ENCODE measurements around the gene CFAP206. TPM values are rescaled to one million over a fixed set of nuclear protein-coding genes. Genes with fewer than 3 reads are reported as not detected.

CFAP206 gene
- total RNA-seq, 1 experiment from 2014 or later, result 0.54 TPM

- TF ChIP-seq SIN3A (IDR thresholded peaks at IDR 0.05; ENCODE audit: low read depth), result no peak
- no peak for TF ChIP-seq ATF3 (IDR thresholded peaks at IDR 0.05)
- no peak for TF ChIP-seq YY1 (IDR thresholded peaks at IDR 0.05; ENCODE audit: extremely low read depth, insufficient replicate concordance, low read depth, low read length)
- TF ChIP-seq ELF1 (IDR thresholded peaks at IDR 0.05; ENCODE audit: borderline replicate concordance, low read depth), result no peak
- TF ChIP-seq, protein P1, sequence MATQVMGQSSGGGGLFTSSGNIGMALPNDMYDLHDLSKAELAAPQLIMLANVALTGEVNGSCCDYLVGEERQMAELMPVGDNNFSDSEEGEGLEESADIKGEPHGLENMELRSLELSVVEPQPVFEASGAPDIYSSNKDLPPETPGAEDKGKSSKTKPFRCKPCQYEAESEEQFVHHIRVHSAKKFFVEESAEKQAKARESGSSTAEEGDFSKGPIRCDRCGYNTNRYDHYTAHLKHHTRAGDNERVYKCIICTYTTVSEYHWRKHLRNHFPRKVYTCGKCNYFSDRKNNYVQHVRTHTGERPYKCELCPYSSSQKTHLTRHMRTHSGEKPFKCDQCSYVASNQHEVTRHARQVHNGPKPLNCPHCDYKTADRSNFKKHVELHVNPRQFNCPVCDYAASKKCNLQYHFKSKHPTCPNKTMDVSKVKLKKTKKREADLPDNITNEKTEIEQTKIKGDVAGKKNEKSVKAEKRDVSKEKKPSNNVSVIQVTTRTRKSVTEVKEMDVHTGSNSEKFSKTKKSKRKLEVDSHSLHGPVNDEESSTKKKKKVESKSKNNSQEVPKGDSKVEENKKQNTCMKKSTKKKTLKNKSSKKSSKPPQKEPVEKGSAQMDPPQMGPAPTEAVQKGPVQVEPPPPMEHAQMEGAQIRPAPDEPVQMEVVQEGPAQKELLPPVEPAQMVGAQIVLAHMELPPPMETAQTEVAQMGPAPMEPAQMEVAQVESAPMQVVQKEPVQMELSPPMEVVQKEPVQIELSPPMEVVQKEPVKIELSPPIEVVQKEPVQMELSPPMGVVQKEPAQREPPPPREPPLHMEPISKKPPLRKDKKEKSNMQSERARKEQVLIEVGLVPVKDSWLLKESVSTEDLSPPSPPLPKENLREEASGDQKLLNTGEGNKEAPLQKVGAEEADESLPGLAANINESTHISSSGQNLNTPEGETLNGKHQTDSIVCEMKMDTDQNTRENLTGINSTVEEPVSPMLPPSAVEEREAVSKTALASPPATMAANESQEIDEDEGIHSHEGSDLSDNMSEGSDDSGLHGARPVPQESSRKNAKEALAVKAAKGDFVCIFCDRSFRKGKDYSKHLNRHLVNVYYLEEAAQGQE (IDR thresholded peaks at IDR 0.05; ENCODE audit: low read depth), result no peak
- TF ChIP-seq ZBTB33 (IDR thresholded peaks at IDR 0.05; ENCODE audit: extremely low read depth, insufficient replicate concordance, low read length), result no peak
- TF ChIP-seq TCF7L2 (IDR thresholded peaks at IDR 0.05; ENCODE audit: borderline replicate concordance, extremely low read depth, insufficient read depth, insufficient read length), result no peak
- TF ChIP-seq FOSL1 (IDR thresholded peaks at IDR 0.05; ENCODE audit: low read depth), result no peak
- TF ChIP-seq EZH2 (IDR thresholded peaks at IDR 0.05), result no peak
- no peak for TF ChIP-seq CTCF (IDR thresholded peaks at IDR 0.05 in 2 of 3, conservative IDR thresholded peaks at IDR 0.05 in 1 of 3; ENCODE audit: borderline replicate concordance in 1 of 3, insufficient read depth in 1 of 3, low read depth in 2 of 3, low read length in 2 of 3)
- TF ChIP-seq RAD21 (IDR thresholded peaks at IDR 0.05; ENCODE audit: low read depth), result no peak
- TF ChIP-seq JUND (IDR thresholded peaks at IDR 0.05), result no peak
- TF ChIP-seq MAX (IDR thresholded peaks at IDR 0.05), result no peak
- TF ChIP-seq EGR1 (IDR thresholded peaks at IDR 0.05; ENCODE audit: low read depth), result no peak
- TF ChIP-seq POLR2AphosphoS5 (IDR thresholded peaks at IDR 0.05; ENCODE audit: low read depth, low read length), result no peak
- ATAC-seq (no peak), DNase-seq (ENCODE audit: low read depth, low spot score) (no peak)
- Histone ChIP-seq H3K36me3 (ENCODE audit: control insufficient read depth in 1 of 2, insufficient read depth in 2 of 2, low read length in 2 of 2) (no peaks in the 10 kb centered on the region), H3K9me3 (ENCODE audit: control insufficient read depth in 1 of 2, insufficient read depth in 1 of 2, low read depth in 1 of 2, low read length in 2 of 2) (no peaks in the 10 kb centered on the region), H3K4me2 (ENCODE audit: low read length) (no peak overlapping the region), H3K9ac (ENCODE audit: low read length) (no peak overlapping the region), H3K4me1 (ENCODE audit: control insufficient read depth in 1 of 2, insufficient read depth in 2 of 2, low read length in 2 of 2) (no peaks in the 10 kb centered on the region), H3K79me2 (ENCODE audit: insufficient read depth, low read length) (no peaks in the 10 kb centered on the region), H3K27me3 (ENCODE audit: insufficient read depth, low read length) (no peaks in the 10 kb centered on the region), H3K27ac (ENCODE audit: low read depth, low read length) (no peak overlapping the region), H3K4me3 (replicated peaks in 1 of 2; ENCODE audit: low read depth in 1 of 2, low read length in 2 of 2) (no peak overlapping the region), H3K9me2 (ENCODE audit: insufficient read depth) (no peaks in the 10 kb centered on the region), H2AFZ (ENCODE audit: low read depth, low read length, poor library complexity, severe bottlenecking) (no peak overlapping the region), H4K20me1 (ENCODE audit: insufficient read depth) (no peaks in the 10 kb centered on the region)
- RAD21 ChIA-PET (ENCODE audit: low non-redundant PET in 1 of 2, low total read pairs in 2 of 2, uncharacterized antibody in 2 of 2, unreplicated experiment in 2 of 2), result no interaction called here
- BruUV-seq (replicated peaks), result no TSS peak
- POLR2A ChIA-PET, result no interaction called here
- intact Hi-C loops (cut with micrococcal nuclease), result no loop called here
- CTCF ChIA-PET, result no interaction called here
These were observed 22.7 kb downstream of the CFAP206 start for GRCh38 chr6:87430499-87430898.

All from HCT116 (cell line).